Measurements from ENCODE around the gene APBA3.

APBA3 gene

DNA sequence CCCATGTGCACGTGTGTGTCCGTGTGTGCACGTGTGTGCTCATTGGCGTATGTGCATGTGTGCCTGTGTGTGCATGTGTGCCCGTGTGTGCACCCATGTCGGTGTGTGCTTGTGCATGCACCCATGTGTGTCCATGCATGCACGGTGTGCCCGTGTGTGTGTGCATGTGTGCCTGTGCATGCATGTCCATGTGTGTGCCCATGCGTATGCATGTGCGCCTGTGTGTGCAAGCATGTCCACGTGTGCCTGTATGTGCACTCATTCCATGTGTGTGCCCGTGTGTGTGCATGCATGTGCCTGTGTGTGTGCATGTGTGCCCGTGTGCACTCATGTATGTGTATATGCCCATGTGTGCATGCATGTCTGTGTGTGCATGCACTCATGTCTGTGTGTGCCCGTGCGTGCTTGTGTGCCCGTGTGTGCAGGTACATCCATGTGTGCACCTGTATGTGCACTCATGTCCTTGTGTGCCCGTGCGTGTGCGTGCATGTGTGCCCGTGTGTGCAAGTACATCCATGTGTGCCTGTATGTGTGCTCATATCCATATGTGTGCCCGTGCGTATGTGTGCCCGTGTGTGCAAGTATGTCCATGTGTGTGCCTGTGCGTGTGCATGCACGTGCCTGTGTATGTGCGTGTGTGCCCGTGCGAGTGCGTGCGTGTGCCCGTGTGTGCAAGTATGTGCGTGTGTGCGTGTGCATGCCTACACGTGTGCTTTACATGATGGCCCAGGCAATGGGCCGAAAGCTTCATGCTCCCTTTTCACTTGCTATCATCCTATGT, 46.3 kb upstream of the APBA3 start:
- TF ChIP-seq, protein P1, sequence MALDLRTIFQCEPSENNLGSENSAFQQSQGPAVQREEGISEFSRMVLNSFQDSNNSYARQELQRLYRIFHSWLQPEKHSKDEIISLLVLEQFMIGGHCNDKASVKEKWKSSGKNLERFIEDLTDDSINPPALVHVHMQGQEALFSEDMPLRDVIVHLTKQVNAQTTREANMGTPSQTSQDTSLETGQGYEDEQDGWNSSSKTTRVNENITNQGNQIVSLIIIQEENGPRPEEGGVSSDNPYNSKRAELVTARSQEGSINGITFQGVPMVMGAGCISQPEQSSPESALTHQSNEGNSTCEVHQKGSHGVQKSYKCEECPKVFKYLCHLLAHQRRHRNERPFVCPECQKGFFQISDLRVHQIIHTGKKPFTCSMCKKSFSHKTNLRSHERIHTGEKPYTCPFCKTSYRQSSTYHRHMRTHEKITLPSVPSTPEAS (tag by site-specific recombination; IDR thresholded peaks at IDR 0.05): peak; percentile 97
- TF ChIP-seq, protein P2, sequence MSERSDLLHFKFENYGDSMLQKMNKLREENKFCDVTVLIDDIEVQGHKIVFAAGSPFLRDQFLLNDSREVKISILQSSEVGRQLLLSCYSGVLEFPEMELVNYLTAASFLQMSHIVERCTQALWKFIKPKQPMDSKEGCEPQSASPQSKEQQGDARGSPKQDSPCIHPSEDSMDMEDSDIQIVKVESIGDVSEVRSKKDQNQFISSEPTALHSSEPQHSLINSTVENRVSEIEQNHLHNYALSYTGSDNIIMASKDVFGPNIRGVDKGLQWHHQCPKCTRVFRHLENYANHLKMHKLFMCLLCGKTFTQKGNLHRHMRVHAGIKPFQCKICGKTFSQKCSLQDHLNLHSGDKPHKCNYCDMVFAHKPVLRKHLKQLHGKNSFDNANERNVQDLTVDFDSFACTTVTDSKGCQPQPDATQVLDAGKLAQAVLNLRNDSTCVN (tag by site-specific recombination; optimal IDR thresholded peaks at IDR 0.05): peak; percentile 26
- TF ChIP-seq, protein P3, sequence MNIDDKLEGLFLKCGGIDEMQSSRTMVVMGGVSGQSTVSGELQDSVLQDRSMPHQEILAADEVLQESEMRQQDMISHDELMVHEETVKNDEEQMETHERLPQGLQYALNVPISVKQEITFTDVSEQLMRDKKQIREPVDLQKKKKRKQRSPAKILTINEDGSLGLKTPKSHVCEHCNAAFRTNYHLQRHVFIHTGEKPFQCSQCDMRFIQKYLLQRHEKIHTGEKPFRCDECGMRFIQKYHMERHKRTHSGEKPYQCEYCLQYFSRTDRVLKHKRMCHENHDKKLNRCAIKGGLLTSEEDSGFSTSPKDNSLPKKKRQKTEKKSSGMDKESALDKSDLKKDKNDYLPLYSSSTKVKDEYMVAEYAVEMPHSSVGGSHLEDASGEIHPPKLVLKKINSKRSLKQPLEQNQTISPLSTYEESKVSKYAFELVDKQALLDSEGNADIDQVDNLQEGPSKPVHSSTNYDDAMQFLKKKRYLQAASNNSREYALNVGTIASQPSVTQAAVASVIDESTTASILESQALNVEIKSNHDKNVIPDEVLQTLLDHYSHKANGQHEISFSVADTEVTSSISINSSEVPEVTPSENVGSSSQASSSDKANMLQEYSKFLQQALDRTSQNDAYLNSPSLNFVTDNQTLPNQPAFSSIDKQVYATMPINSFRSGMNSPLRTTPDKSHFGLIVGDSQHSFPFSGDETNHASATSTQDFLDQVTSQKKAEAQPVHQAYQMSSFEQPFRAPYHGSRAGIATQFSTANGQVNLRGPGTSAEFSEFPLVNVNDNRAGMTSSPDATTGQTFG (tag by site-specific recombination; IDR thresholded peaks at IDR 0.05; ENCODE audit: borderline replicate concordance): no peak
- Histone ChIP-seq H3K36me3 (ENCODE audit: control insufficient read depth in 2 of 2, insufficient read depth in 1 of 2, low read length in 2 of 2) (no peaks in the 10 kb centered on the region), H3K4me3 (ENCODE audit: low read depth, low read length) (no peak overlapping the region), H3K9me3 (ENCODE audit: control insufficient read depth, insufficient read depth, low read depth, low read length) (no peaks in the 10 kb centered on the region), H3K27ac (ENCODE audit: extremely low read depth, low read depth, low read length) (no peak overlapping the region), H3K4me1 (ENCODE audit: control insufficient read depth, insufficient read depth, low read length) (no peaks in the 10 kb centered on the region)
- CTCF ChIA-PET: interaction anchor here (0.6 to 1.4 kb wide), 2 partner anchors 14 to 101 kb away, joined by 4 to 10 read pairs; no protein-coding TSS in a partner anchor
- POLR2A ChIA-PET: no interaction called here

DNA sequence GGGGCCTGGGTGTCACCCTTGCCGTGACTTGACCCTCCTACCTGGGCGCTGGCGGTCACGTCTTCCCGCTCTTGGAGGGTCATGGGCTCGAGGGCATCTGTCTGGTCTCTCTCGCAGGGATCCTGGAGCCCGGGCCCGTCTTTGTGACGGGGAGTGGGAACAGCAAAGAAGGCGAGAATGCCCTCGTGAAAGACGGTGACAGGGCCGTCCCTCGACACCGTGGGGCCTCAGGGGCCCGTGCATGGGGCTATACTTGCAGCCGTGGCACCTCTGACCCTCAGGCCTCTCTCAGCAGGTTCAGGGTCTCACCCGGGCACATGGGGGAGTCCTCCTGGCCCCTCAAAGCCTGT, 45.6 kb upstream of the APBA3 start:
- H3K9me3 ChIP-seq (ENCODE audit: control insufficient read depth, insufficient read depth, low read depth, low read length): no peaks in the 10 kb centered on the region
- POLR2A ChIA-PET: no interaction called here
- CTCF ChIA-PET: interaction anchor here (1.4 kb wide), 1 partner anchor 15 kb away, joined by 10 read pairs; no protein-coding TSS in a partner anchor
- H3K4me1 ChIP-seq (ENCODE audit: control insufficient read depth, insufficient read depth, low read length): no peaks in the 10 kb centered on the region
- no peak for TF ChIP-seq ZNF266 (tag by site-specific recombination; IDR thresholded peaks at IDR 0.05; ENCODE audit: low read depth)
- TF ChIP-seq, protein P4, sequence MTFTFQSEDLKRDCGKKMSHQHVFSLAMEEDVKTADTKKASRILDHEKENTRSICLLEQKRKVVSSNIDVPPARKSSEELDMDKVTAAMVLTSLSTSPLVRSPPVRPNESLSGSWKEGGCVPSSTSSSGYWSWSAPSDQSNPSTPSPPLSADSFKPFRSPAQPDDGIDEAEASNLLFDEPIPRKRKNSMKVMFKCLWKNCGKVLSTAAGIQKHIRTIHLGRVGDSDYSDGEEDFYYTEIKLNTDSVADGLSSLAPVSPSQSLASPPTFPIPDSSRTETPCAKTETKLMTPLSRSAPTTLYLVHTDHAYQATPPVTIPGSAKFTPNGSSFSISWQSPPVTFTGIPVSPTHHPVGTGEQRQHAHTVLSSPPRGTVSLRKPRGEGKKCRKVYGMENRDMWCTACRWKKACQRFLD (tag by site-specific recombination; IDR thresholded peaks at IDR 0.05): no peak
- TF ChIP-seq ZIC2 (tag by site-specific recombination; IDR thresholded peaks at IDR 0.05): no peak
- TF ChIP-seq ZNF311 (tag by site-specific recombination; IDR thresholded peaks at IDR 0.05; ENCODE audit: borderline replicate concordance): no peak
- TF ChIP-seq ZNF555 (tag by site-specific recombination; conservative IDR thresholded peaks at IDR 0.05): no peak
- TF ChIP-seq, protein P5, sequence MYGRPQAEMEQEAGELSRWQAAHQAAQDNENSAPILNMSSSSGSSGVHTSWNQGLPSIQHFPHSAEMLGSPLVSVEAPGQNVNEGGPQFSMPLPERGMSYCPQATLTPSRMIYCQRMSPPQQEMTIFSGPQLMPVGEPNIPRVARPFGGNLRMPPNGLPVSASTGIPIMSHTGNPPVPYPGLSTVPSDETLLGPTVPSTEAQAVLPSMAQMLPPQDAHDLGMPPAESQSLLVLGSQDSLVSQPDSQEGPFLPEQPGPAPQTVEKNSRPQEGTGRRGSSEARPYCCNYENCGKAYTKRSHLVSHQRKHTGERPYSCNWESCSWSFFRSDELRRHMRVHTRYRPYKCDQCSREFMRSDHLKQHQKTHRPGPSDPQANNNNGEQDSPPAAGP (tag by site-specific recombination; IDR thresholded peaks at IDR 0.05): no peak
- no peak for TF ChIP-seq RBAK (tag by site-specific recombination; IDR thresholded peaks at IDR 0.05)
- no peak for TF ChIP-seq SP2 (tag by site-specific recombination; IDR thresholded peaks at IDR 0.05)
- no peak for TF ChIP-seq KLF1 (tag by site-specific recombination; IDR thresholded peaks at IDR 0.05)
- H3K4me3 ChIP-seq (ENCODE audit: low read depth, low read length): no peak overlapping the region
- H3K36me3 ChIP-seq (ENCODE audit: control insufficient read depth in 2 of 2, insufficient read depth in 1 of 2, low read length in 2 of 2): no peaks in the 10 kb centered on the region
- no peak overlapping the region for H3K27ac ChIP-seq (ENCODE audit: extremely low read depth, low read depth, low read length)

DNA sequence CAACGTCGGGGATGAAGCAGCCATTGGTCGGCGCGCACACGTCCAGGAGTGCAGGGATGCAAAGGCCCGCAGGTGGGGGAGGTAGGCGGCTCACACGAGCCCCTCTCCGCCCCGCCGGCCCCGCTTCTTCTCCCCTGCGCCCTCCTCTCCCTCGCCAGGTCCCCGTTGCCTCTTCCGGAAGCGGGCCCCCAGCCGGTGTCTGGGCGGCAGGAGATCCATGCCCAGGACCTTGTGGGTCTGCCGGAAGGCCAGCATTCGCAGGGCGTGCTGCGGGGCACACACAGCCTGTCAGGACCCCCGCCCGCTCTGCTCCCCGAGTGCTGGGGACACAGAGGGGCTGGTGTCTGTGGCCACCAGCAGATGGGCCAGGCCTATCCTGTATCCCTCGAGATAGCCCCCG, 44.4 kb upstream of the APBA3 start:
- POLR2A ChIA-PET: no interaction called here

More for the DNA sequence above, 44.4 kb upstream of the APBA3 start:
- TF ChIP-seq ZNF624 (tag by site-specific recombination; IDR thresholded peaks at IDR 0.05): no peak
- no peak for TF ChIP-seq ZNF510 (tag by site-specific recombination; IDR thresholded peaks at IDR 0.05; ENCODE audit: insufficient replicate concordance)
- TF ChIP-seq, protein P6, sequence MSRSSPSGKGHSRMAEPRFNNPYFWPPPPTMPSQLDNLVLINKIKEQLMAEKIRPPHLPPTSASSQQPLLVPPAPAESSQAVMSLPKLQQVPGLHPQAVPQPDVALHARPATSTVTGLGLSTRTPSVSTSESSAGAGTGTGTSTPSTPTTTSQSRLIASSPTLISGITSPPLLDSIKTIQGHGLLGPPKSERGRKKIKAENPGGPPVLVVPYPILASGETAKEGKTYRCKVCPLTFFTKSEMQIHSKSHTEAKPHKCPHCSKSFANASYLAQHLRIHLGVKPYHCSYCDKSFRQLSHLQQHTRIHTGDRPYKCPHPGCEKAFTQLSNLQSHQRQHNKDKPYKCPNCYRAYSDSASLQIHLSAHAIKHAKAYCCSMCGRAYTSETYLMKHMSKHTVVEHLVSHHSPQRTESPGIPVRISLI (tag by site-specific recombination; IDR thresholded peaks at IDR 0.05): no peak
- TF ChIP-seq, protein P7, sequence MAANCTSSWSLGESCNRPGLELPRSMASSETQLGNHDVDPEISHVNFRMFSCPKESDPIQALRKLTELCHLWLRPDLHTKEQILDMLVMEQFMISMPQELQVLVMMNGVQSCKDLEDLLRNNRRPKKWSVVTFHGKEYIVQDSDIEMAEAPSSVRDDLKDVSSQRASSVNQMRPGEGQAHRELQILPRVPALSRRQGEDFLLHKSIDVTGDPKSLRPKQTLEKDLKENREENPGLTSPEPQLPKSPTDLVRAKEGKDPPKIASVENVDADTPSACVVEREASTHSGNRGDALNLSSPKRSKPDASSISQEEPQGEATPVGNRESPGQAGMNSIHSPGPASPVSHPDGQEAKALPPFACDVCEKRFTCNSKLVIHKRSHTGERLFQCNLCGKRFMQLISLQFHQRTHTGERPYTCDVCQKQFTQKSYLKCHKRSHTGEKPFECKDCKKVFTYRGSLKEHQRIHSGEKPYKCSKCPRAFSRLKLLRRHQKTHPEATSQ (tag by site-specific recombination; IDR thresholded peaks at IDR 0.05): no peak
- TF ChIP-seq ZNF585B (tag by site-specific recombination; IDR thresholded peaks at IDR 0.05): no peak
- no peak for TF ChIP-seq ZNF146 (tag by site-specific recombination; IDR thresholded peaks at IDR 0.05)
- H3K36me3 ChIP-seq (ENCODE audit: control insufficient read depth in 2 of 2, insufficient read depth in 1 of 2, low read length in 2 of 2): no peaks in the 10 kb centered on the region
- no peak overlapping the region for H3K4me3 ChIP-seq (ENCODE audit: low read depth, low read length)
- CTCF ChIA-PET: interaction anchor here (0.7 to 1.5 kb wide), 3 partner anchors 16 to 46 kb away, joined by 3 to 10 read pairs (median 3); no protein-coding TSS in a partner anchor
- H3K27ac ChIP-seq (ENCODE audit: extremely low read depth, low read depth, low read length): no peak overlapping the region
- no peaks in the 10 kb centered on the region for H3K9me3 ChIP-seq (ENCODE audit: control insufficient read depth, insufficient read depth, low read depth, low read length)
- peaks cover 2% of the 10 kb centered on the region; the same call in 1 of the 2 replicates for H3K4me1 ChIP-seq (ENCODE audit: control insufficient read depth, insufficient read depth, low read length)

Measured in HEK293 (cell line).